DMS53 treated with DMSO at 0.1 percent for 48 hours (cell line): ENCODE results near the gene C1QL1.

Experiments
- DNase-seq: peaks from one replicate; lab custom pipeline; 2025; ENCODE audit not compliant: unreplicated experiment; lab: John Stamatoyannopoulos, UW

The C1QL1 gene

DNA sequence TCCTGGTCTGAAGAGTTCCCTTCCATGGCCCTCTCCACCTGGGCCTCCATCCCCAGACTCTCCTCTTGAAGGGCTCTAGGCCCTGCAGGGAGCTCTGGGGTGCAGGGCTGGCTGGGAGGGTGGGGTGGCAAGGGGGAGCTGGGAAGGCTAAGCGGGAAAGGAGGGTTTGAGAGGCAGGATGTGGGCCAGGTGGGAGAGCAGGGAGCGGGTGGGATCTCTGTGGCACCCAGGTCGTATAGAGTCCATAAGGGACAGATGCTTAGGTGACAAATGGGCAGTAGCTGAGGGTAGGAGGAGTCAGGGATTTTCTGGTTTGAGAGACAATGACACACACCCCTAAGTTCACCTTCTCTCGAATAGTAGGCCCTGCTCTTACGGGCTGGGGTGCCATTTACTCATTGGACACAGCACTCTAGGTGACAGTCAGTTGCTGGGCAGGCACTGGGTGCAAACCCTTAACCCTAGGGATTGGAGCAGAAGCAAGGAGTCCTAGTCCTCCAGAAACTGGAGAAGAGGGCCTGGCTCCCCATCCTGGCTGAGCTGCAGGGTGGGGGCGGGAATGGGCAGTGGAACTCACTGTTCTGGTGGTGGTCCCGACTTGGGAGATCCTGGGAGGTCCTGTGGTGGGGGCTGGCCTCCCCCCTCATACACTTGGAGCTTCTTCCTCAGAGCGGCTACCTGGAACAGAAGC, 35.9 kb downstream of the C1QL1 start:
- DNase-seq: no peak

DNA sequence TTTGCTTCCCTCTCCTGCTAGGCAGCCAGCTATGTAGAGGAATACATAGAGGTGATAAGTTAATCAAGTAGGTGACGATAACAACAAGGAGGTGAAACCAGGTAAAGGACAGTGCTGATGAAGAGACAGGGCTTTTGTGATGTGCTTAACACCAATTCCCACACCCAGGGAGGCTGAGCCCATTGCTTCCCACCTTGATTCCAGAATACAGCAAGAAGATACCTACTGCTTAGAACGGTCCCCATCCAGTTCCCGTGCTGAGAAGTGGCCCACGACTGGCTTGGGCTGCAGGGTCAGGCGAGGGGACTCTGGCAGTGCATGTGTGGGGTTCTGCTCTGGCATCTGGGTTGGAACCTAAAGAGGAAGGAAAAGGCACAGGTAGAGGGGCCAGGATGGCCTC, 36.7 kb downstream of the C1QL1 start:
- no peak for DNase-seq

DNA sequence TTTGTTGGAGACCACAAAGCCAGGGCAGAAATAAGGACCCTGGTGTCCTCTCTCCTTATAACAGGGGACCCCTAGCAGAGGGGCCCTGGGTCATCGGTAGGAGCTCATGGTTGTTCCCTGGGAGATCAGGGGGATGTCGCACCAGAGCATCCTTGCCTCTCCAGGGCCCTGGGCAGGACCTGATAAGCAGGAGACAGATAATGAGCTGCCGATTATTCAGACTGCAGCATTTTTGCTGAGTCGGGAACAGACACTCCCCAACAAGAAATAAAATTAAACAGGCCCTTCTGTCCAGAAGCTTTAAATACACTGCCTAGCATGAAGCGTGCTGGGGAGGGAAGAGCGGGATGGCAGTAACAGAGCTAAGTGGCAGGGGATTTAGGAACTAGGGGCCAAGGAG, 37.4 kb downstream of the C1QL1 start:
- DNase-seq: no peak

DNA sequence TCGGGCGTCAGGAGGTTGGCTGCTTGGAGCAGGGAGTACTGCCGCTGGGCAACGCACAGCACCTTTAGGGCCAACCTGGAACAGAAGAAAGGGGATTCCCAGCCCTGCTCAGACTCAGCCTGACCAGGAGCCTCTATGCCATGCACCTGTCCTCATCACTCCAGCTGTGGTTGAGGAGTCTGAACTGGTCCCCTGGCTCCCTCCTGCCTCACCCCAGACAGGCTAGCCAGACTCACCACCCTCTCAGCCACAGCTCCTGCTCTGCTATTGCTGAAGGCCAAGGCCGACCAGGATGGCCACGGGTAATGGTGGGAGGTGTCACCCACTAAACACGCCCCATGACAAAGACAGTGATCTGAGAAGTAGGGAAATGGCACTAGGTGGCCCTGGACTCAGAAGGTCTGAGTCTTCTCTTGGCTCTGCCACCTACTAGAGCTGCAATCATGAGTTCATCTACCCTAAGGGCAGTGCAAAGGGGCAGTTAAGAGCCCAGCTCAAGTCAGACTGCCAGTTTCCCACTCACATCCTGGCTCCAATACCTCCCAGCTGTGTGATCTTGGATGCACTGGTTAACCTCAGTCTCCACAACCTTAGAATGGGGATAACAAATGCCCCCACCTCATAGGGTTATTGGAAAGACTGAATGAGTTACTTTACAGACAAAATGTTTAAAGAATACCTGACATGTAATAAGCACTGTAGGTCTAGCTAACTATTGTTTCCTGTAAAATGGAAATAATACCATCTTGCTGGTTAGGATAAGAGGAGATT, 39.0 kb downstream of the C1QL1 start:
- no peak for DNase-seq

DNA sequence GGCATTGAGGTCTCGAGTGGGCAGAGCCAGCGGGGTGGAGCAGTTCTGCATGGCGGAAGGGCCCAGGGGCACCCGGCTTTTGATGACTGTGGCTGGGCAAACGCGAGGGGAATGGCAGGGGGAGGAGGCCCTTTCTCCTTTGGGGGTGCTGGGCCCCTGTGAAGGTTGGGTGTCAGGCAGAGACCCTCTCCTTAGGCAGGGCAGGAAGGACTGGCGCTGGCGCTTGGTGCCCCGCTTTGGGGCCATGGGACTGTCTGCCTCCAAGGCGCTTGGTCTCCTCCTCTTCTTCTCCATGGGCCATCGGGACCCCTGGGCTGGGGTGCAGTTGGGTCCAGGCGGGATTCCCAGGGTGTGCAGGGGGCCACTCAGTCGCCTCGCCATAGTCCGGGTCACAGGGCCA, 40.0 kb downstream of the C1QL1 start:
- no peak for DNase-seq

DNA sequence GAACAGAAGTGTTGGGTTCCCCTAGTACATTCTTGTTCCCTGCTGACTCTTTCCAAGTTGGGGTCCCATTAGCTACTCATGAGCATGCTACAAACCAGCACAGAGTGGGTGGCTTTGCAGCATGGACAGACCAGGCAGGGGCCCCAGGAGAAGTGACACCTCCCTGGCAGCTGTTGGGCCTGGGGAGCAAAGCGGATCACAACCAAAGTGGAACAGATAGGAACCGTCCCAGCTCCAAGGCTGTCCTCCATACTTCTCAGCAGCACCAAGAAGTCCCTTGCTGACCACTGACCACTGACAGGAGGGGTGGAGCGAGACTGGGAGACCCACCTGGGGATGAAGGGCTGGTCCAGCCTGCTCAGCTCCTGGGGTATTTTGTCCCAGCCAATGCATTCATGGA, 40.4 kb downstream of the C1QL1 start:
- no peak for DNase-seq

DNA sequence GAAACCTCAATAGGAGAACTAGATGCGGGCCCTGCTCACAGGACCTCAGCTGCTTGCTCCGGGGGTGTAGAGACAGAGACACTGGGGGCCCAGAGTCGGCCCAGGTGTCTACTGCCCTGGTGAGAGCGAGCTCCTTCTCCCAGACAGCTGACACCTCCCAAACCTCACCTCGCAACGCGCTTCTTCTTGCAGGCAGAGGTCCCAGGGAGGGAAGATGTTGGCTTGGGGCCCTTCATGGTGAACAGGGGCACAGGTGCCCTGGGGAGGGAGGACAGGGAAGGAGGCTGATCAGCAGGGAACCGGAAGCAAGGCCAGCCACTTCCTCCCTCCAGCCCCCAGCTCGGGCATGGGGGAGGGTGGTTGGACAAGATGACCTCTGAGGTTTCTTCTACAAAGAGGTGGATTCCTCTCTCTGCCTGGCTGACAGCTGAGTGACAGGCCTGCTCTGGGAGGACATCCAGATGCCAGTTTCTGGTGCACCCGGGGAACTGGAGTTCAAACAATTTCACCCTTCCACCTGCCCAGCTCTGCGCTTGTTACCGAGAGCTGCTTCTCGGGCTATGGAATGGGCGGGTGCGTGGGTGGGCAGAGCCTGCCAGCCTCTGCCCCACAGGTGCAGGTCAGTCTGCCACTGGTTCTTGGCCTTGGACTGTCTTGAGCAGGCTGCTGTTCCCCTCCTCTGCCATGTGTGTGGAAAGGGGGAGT, 41.1 kb downstream of the C1QL1 start:
- no peak for DNase-seq

DNA sequence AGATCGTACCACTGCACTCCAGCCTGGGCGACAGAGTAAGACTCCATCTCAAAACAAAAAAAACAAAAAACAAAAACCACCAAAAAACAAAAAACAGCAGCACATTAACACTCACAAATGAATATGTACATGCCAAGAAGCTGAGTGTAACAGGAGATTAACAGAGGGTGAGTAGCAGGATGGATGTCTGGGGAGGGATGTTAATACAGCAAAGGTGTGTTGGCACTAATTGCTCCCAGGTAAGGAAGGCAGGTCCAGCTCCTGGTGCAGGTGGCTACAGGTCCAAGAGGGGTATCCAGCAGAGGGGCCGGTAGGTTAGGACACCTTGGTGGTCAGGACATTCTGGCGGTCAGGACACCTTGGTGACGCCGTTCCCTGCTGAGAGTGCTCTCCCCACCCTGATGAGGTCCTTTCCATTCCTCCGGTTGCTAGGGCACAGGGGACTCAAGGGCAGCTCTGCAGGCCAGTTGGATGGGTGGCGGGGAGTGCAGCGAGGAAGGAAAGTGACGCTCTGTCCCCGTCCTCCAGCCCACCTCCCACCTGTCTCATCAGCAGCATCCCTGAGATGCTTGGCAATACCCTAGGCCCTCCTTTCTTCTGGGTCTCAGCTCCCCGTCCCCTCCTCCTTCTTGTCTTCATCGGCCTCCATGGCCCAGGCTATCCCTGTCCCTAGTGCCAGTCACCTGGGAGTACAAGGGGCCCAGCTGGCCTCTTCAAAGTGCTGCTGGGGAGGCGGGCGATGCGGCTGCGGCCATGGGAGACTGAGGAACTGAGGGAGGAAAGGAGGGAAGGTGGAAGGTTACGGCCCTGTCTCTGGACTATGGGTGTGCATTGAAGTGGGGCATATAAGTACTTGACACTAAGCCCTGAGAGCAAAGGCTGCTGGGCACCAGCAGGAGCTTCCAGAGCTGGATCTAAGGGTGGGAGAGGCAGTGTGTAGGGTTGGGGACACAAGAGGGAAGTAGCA, 42.1 kb downstream of the C1QL1 start:
- no peak for DNase-seq

DNA sequence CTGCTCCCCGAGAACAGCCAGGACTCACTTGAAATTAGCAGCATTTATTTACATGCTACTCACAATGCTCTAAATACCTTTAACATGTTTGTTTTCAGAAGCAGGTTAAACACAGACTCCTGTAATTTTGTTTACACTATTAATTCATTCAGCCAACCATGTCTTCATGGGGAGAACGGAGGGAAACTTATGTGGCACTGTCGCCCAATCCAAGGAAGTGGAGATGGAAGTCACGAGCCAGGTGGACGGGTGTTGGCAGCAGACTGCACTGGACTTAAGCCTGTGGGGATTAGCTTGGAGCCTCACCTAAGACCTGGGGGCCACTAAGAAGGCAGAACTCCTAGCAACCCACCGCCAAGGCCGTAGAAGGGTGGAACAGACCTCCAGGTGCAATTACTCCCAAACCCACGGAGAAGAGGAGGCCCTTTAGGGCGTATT, 44.0 kb downstream of the C1QL1 start:
- DNase-seq: peak; percentile 47

DNA sequence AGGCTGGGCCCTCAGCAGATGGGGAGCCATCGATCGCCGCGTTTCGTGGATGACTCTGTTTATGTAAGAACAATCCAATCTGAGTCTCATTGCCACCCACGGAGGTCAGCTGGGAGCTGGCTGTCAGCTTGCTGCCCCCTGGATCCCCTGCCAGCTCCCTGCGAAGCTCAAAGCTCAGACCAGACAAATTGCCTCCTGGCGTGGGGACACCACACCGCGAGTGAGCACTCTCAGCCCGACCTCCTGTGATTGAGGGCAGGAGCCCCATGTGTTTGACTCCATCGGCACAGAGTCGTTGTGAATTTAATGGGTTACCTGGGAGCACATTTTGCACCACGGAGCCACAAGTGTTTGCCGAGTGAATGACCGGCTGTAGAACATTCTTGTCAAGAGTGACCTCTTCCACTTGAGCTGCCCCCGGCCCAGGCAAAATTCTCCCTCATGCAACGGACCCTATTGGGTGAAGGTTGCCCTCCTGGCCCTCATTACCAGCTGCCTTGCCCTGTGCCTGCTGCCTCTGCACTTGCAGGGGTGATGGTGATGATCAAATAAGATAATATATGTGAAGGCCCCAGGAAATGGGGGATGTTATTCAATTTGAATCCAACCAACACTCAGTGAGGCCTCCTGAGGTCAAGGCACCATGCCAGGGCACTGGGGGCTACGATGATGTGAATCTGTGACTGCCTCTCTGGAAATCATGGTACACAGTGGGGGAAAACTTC, 45.2 kb downstream of the C1QL1 start:
- no peak for DNase-seq

DNA sequence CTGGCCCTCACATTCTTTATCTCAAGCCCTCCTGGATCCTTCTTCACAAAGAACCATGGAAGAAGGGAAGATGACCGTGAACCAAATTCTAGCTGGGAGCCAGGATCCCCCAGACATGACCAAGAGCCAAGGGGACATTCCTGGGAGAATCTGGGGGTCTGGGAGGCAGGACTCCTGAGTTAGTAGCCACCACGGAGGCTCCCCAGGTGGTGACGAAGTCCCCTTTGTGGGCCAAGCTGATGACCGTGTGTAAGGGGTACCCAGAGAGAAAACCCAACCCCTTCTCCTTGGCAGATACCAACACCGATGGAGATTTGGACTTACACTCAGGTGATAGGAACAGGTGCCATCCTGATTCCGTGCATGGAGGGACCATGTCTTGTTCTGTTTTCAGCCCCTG, 46.0 kb downstream of the C1QL1 start:
- DNase-seq: no peak

DNA sequence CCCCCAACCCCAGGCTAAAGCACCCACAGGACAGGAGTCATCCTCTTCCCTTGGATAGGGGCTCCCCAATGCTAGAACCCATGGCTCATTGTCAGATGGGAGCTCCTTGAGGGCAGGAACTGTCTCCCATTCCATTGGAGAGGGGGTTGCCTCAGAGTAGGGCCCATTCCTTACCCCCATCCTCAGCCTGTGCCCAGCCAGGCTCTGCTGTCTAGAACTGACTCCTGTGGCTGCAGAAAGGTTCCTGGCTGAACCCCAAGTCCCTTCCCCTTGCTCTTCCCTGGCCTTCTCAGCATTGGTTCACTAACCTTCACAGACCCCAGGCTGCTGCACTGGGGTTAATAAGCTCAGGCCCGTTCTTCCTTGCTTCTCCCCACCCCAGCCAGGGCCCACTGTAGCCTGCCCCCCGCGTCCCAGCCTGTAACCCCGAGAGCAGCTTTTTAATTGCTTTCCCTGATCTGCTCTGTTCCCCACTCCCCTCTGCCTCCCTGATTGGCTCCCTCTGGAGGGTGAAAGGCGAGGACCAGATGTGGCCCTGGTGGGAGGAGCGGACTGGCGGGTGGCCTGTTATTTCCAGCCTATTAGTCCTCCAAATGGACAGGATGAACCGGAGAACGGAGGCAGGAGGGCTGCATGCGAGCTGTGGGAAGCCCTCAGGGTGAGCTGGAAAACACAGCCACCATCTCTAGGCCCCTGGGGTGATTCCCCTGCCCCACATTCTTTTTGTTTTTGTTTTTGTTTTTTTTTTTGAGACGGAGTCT, 46.8 kb downstream of the C1QL1 start:
- no peak for DNase-seq

DNA sequence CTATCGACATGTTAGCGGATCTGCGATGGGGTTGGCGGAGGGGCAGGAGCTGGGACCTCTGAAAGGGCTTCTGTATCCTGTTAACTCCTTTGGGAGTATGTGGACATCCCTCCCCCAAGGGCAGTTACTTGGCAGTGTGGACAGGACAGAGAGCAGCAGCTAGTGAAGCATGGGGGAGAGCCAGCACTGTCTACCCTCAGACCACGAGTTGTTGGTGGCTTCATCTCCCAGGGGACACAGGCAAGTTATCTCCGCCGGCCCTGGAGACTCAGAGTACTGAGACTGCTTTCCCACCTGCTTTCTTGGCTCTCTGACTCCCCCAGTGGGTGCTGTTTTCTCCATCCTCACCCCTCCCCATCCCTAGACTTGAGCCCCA, 47.5 kb downstream of the C1QL1 start:
- no peak for DNase-seq

DNA sequence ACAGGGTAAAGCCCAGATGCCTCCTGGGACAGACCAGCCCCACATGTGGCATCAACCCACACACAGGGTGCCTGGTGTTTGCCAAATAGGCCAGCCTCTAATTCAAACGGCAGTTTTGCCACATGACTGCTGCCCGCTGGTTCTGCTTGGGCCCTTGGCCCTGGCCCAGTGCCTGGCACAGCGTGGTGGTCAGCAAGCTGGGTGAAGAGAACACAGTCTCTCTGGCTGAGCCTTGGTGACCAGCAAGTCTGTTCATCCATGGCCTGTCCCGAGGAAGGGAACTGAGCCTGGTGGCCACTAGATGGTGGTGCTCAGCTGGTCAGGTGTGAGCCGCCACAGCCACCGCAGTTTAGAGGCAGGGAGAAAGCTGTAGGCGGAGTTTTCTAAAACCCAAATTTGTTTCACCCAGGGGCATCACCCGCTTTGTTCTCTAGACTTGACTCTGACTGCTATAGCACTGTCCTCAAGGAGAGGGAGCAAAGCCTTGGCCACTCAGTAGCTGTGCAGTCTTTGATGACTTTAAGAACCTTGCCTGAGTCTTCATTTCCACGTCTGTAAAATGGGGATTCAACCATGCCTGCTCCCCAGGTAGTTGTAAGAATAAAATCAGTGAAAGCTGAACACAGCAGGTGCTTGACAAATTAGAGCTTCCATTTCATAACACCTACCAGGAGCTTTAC, 48.1 kb downstream of the C1QL1 start:
- peak; percentile 84 for DNase-seq

DNA sequence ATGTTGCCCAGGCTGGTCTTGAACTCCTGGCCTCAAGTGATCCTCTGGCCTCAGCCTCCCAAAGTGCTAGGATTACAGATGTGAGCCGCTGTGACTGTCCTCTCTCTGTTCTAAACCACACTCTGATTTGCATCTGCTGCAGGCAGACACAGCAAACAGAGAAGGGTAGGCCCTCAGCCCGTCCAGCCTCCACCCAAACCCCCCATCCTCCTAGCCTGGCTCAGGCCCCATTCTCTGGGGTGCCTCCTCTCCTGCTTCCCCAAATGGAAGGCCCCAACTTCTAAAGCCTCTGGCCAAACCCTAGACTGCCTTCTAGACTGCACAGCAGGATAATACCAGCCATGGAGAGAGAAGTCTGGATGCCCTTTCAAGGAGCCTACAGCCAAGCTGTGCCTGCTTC, 48.7 kb downstream of the C1QL1 start:
- DNase-seq: no peak

DNA sequence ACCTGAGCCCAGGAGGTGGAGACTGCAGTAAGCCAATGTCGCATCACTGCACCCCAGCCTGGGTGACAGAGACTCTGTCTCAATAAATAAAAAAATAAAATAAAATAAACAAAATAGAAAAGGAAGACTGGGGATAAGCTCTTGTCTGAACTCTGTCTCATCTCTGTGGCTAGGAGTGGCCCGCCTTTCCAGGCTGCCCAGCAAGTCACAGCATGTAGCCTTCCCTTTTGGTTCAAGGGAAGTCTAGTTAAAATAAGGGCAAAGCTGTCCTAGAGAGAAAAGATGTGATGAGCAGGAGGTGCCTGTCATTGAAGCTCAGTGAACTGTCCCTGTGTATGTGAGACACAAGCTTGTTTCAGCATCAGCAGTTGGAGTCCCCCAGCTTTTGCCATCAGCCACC, 50.1 kb downstream of the C1QL1 start:
- no peak for DNase-seq

DNA sequence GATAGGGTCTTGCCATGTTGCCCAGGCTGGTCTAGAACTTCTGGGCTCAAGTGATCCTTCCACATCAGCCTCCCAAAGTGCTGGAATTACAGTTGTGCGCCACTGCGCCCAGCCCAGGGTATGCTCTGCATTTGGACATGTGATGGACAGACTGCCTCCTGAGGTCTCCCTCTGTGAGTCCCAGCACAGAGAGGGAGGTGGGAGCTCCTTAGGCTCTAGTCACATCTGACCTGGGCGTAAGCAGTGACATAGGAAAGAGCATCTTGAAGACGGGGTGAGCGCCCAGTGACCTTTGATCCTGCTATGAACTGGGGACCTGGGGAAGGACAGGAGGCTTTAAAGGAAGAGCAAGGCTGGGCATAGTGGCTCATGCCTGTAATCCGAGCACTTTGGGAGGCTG, 50.6 kb downstream of the C1QL1 start:
- DNase-seq: no peak

DNA sequence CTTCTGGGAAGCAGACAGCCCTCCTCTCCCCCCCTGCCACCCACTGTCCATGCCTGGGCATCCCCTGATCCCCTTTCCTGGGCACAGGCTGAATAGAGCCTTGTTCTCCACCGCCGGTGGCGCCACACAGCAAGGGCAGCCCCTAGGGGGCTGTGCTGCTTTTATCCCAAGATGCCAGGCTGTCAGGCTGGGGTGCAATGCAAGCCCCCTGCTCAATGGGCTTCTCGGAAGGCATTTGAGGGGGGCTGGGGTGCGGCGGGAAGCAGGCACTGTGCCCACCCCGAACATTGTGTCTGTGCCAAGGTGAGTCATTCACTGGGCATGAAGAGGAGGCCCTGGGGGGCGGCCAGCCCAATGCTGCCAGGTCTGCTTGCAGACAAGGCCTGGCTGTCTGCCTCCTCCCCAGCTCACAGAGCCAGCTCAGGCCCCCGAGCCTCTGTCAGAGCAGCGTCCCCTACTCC, 51.3 kb downstream of the C1QL1 start:
- DNase-seq: no peak
